Left ventricle myocardium inferior (tissue), 1 donor: Measurements from ENCODE around the gene SMYD3. TPM values are rescaled to one million over a fixed set of nuclear protein-coding genes. Genes with fewer than 3 reads are reported as not detected.

ENCODE experiments used
- DNase-seq: peaks from one replicate; pipeline ENCODE4 v3.0.0-alpha.2; 2020
- H3K27ac ChIP-seq: fragments of 200-600 bp; replicated peaks from 2 replicates; pipeline ENCODE4 v1.8.0; 2021
- H3K27me3 ChIP-seq: fragments of 200-600 bp; 2 replicates; pipeline ENCODE4 v1.8.0; 2021; ENCODE audit warnings: low read depth
- H3K36me3 ChIP-seq: fragments of 200-600 bp; 2 replicates; pipeline ENCODE4 v1.8.0; 2021
- H3K4me1 ChIP-seq: fragments of 200-600 bp; 2 replicates; pipeline ENCODE4 v1.8.0; 2021
- H3K4me3 ChIP-seq: fragments of 200-600 bp; 2 replicates; pipeline ENCODE4 v1.8.0; 2021; ENCODE audit warnings: mild to moderate bottlenecking, moderate library complexity
- H3K9me3 ChIP-seq: fragments of 200-600 bp; replicated peaks from 2 replicates; pipeline ENCODE4 v1.8.0; 2021
- intact Hi-C: fragments of 100-400 bp; cut with micrococcal nuclease; formaldehyde crosslinking; loops from one replicate; pipeline ENCODE4 v1.11.0; 2022
- total RNA-seq: library from RNA; stranded (reverse); fragmentation: NEBNext Ultra II Directional; extraction: Animal tissue kit (Norgen Biotek cat#: 25700); gene quantifications from one replicate; pipeline ENCODE4 v1.2.1, GENCODE V29; 2021
- TF ChIP-seq, protein P1 (sequence below): fragments of 200-600 bp; IDR thresholded peaks from 2 replicates; pipeline ENCODE4 v1.8.0; 2021; ENCODE audit warnings: antibody characterized with exemption, mild to moderate bottlenecking, borderline replicate concordance
- donor health status: DM: no; HTN: yes; CAD: no; lungs with severe emphysema.

The SMYD3 gene
- total RNA-seq, 1 donor from 2014 or later = 9.9 TPM

DNA sequence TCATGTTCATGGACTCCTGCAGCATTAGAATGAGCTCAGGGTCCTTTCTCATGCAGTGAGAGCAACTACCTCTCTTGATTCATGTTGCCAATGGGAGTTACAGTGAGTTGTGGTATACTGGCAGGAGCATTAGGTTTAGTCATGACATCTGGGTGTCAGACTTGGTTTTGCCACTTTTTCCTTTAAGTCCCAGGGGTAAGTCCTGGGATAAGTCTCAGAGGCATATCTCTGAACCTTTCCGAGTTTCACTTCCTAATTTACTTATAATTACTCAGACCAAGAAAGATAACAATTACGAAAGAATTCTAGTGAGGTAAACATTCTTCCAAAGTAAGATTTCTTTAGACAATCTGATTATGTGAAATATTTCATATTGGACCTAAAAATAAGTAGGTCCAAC lies 606.0 kb downstream of the SMYD3 start:
- no peak for DNase-seq
- intact Hi-C loops = no loop called here

DNA sequence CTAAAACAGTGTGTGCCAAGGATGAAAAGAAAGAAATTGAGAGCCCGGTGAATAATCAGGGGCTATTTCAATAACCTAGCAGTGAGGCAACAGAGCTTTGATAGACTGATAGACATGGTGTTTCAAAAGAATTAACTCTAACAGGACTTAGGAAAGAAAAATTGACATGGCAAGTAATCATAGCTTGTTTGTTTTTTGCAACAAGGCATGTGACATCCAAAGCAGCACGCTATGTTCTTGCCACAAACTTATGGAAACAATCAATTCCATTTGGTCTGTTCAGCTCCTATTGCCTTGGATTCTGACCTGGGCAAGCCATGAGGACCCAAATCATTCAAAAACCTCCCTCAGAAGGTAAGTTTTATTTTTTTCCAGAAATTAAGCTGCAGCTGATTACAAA lies 608.5 kb downstream of the SMYD3 start:
- no peak for DNase-seq
- Histone ChIP-seq H3K27me3 (no peaks in the 10 kb centered on the region), H3K36me3 (peaks cover 3% of the 10 kb centered on the region), H3K9me3 (peaks cover 9% of the 10 kb centered on the region), H3K4me1 (peaks cover 7% of the 10 kb centered on the region), H3K27ac (no peak overlapping the region), H3K4me3 (no peak overlapping the region)
- intact Hi-C loops = no loop called here
- TF ChIP-seq, protein P1, sequence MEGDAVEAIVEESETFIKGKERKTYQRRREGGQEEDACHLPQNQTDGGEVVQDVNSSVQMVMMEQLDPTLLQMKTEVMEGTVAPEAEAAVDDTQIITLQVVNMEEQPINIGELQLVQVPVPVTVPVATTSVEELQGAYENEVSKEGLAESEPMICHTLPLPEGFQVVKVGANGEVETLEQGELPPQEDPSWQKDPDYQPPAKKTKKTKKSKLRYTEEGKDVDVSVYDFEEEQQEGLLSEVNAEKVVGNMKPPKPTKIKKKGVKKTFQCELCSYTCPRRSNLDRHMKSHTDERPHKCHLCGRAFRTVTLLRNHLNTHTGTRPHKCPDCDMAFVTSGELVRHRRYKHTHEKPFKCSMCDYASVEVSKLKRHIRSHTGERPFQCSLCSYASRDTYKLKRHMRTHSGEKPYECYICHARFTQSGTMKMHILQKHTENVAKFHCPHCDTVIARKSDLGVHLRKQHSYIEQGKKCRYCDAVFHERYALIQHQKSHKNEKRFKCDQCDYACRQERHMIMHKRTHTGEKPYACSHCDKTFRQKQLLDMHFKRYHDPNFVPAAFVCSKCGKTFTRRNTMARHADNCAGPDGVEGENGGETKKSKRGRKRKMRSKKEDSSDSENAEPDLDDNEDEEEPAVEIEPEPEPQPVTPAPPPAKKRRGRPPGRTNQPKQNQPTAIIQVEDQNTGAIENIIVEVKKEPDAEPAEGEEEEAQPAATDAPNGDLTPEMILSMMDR = no peak

More for the DNA sequence above, 606.0 kb downstream of the SMYD3 start:
- H3K36me3 ChIP-seq = peaks cover 3% of the 10 kb centered on the region
- H3K4me3 ChIP-seq = no peak overlapping the region
- H3K27ac ChIP-seq = no peak overlapping the region
- H3K4me1 ChIP-seq = peaks cover 6% of the 10 kb centered on the region
- H3K9me3 ChIP-seq = no peaks in the 10 kb centered on the region
- TF ChIP-seq, protein P1 = no peak
- no peaks in the 10 kb centered on the region for H3K27me3 ChIP-seq

DNA sequence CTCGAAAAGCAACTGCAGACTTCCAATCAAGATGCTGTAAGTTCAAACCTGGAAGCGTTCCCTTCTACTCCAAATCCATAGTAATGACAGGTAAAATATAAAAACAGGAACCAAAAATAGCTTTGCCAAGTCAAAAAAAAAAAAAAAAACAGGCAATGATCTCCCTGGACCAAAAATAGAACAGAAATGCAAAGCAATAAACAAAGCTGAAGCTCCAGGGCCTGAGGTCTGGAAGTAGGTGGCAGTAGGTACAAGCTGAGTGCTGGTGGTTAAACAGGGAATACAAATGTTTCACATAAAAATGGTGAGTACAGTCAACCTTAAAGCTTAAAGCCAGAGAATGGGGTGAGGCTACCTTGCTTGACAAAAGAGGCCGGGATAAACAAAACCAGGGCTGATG lies 610.8 kb downstream of the SMYD3 start:
- Histone ChIP-seq H3K4me3 (no peak overlapping the region), H3K9me3 (peaks cover 22% of the 10 kb centered on the region), H3K27ac (no peak overlapping the region), H3K36me3 (peaks cover 3% of the 10 kb centered on the region), H3K27me3 (no peaks in the 10 kb centered on the region), H3K4me1 (peaks cover 7% of the 10 kb centered on the region)
- intact Hi-C loops = no loop called here
- TF ChIP-seq, protein P1 = no peak
- DNase-seq = no peak

DNA sequence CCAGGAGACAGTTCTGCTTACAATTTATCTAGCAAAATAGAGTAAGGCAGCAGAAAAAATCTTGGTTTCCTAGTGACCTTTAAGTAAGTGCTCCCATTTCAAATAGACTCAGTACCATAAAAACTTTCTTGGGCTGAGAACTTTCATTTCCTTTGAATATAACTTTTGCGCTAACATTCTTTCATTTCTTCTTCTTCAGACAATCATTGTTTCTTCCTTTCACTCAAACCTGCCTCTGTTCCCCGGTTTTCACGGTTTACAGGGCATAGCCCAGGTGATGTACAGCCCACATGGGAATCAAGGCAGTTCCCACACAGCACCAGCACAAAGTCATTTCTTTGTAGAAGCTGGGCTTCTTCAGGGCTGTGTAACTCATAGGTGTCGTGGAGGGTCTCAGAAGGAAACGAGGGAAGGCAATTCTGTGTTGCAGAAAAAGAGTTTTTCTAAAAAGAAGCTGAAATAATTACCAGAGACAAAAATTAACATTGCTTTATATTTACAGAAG lies 611.6 kb downstream of the SMYD3 start:
- DNase-seq = no peak
- Histone ChIP-seq H3K27me3 (no peaks in the 10 kb centered on the region), H3K4me1 (peaks cover 7% of the 10 kb centered on the region), H3K36me3 (peaks cover 3% of the 10 kb centered on the region), H3K27ac (no peak overlapping the region), H3K4me3 (no peak overlapping the region), H3K9me3 (peaks cover 22% of the 10 kb centered on the region)
- intact Hi-C loops = no loop called here
- TF ChIP-seq, protein P1 = no peak

DNA sequence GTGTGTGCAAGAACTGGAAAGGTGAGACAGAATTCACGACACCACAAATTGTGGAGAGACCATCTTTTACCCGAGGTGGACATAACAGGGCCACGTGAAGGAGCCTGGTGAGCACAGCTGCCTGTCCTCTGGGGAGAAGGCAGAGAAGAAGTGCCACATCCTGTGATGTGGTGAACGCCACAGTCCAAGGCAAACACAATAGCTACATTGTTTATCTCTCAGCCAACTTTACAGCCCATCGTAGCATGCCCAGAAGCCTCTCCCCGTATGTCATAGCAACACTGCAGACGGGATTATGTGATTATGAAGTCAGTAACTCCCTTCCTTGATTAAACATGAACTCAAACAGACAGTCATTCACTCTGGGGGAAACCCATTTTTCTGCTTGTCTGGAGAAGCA lies 612.2 kb downstream of the SMYD3 start:
- TF ChIP-seq, protein P1 = no peak
- no peaks in the 10 kb centered on the region for H3K27me3 ChIP-seq
- H3K4me1 ChIP-seq = peaks cover 7% of the 10 kb centered on the region
- peaks cover 29% of the 10 kb centered on the region for H3K9me3 ChIP-seq
- DNase-seq = no peak
- no peak overlapping the region for H3K4me3 ChIP-seq
- H3K27ac ChIP-seq = no peak overlapping the region
- peaks cover 3% of the 10 kb centered on the region for H3K36me3 ChIP-seq
- intact Hi-C loops = no loop called here

DNA sequence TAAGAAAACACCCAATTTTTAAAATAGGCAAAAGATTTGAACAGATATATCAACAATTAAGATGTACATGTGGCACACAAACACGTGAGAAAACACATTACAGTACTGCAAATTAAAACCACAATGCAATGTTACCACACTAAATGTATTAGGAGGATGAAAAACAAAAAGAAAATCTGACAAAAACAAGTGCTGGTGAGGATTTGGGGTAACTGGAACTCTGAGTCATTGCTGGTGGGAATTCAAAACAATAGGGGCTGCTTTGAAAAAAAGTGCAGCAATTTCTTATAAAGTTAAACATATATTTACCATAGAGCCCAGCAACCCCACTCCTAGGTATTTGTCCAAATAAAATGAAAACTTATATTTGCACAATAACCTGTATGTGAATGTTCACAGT lies 614.1 kb downstream of the SMYD3 start:
- no peaks in the 10 kb centered on the region for H3K27me3 ChIP-seq
- no peak overlapping the region for H3K4me3 ChIP-seq
- TF ChIP-seq, protein P1 = no peak
- peaks cover 7% of the 10 kb centered on the region for H3K4me1 ChIP-seq
- intact Hi-C loops = no loop called here
- H3K9me3 ChIP-seq = peaks cover 36% of the 10 kb centered on the region
- no peaks in the 10 kb centered on the region for H3K36me3 ChIP-seq
- H3K27ac ChIP-seq = no peak overlapping the region
- DNase-seq = no peak
